H7 (cell line): Measurements from ENCODE around the gene SEMA3B. TPM values are rescaled to one million over a fixed set of nuclear protein-coding genes. Genes with fewer than 3 reads are reported as not detected.
"Not testable (repeated sequence)": the region's sequence is repeated elsewhere in the genome, so short reads cannot be mapped to it uniquely, and the experiment has no call there.

ENCODE experiments used
- DNase-seq: peaks from one replicate; pipeline ENCODE4 v3.0.0; 2012
- H3K27me3 ChIP-seq: 2 replicates; pipeline ENCODE4 v1.6.0; 2011; ENCODE audit warnings: mild to moderate bottlenecking, low read length; ENCODE audit not compliant: control insufficient read depth, insufficient read depth
- H3K36me3 ChIP-seq: replicated peaks from 2 replicates; pipeline ENCODE4 v1.5.1; 2011; ENCODE audit warnings: low read length; ENCODE audit not compliant: control insufficient read depth, insufficient read depth
- H3K4me3 ChIP-seq: 2 replicates; pipeline ENCODE4 v1.5.1; 2011; ENCODE audit warnings: low read depth, mild to moderate bottlenecking, control low read depth, low read length, moderate library complexity; ENCODE audit not compliant: insufficient read depth
- total RNA-seq: library from RNA; depleted of rRNA; stranded (reverse); fragments of >200 nt; shearing (Covaris generic); gene quantifications from 2 replicates; pipeline ENCODE4 v1.2.3, GENCODE V29; 2014

SEMA3B gene
- total RNA-seq, 1 experiment from 2014 or later, result 2.8 TPM

- H3K36me3 ChIP-seq, H3K4me3 ChIP-seq, H3K27me3 ChIP-seq, DNase-seq: not testable (repeated sequence)
Measured at GRCh38 chr3:50244813-50245212, 24.1 kb upstream of the SEMA3B start.

- peak; percentile 56 for DNase-seq
- no peak overlapping the region for H3K4me3 ChIP-seq
- H3K27me3 ChIP-seq, result no peaks in the 10 kb centered on the region
- H3K36me3 ChIP-seq, result peaks cover 4% of the 10 kb centered on the region
Measured at GRCh38 chr3:50245251-50245745, 23.6 kb upstream of the SEMA3B start.

- no peaks in the 10 kb centered on the region for H3K27me3 ChIP-seq
- peak; percentile 96 for DNase-seq
- H3K4me3 ChIP-seq, result peak overlapping the region; percentile 6; the same call in 1 of the 2 replicates
- H3K36me3 ChIP-seq, result peaks cover 4% of the 10 kb centered on the region
Measured at GRCh38 chr3:50245831-50246516, 23.0 kb upstream of the SEMA3B start.

DNA sequence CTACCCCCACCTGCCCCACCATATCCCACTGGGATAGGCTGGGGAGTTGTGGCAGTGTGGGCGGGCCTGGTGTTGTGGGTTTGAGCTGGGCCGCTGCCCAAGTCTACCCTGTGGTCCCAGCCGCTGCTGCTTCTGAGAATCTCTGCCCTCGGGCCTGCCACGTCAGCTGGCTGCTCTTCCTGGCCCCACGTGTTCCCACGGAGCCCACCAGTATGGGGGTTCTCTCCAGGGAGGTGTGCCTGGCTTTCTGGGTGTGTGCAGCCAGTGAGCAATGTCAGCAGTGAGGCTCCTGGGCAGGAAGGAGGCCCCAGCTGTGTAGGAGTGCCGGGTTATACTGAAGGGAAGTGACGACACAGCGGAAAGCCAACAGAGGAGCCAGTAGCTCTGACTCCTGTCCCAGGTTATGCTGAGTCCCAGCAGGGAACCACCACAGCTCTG lies 22.4 kb upstream of the SEMA3B start:
- no peaks in the 10 kb centered on the region for H3K27me3 ChIP-seq
- H3K4me3 ChIP-seq, result no peak overlapping the region
- H3K36me3 ChIP-seq, result peaks cover 4% of the 10 kb centered on the region
- DNase-seq, result peak; percentile 72

GRCh38 chr3:50248387-50248786 lies 20.6 kb upstream of the SEMA3B start:
- DNase-seq, result no peak
- Histone ChIP-seq H3K4me3 (no peak overlapping the region), H3K36me3 (peaks cover 12% of the 10 kb centered on the region), H3K27me3 (no peaks in the 10 kb centered on the region)

DNA sequence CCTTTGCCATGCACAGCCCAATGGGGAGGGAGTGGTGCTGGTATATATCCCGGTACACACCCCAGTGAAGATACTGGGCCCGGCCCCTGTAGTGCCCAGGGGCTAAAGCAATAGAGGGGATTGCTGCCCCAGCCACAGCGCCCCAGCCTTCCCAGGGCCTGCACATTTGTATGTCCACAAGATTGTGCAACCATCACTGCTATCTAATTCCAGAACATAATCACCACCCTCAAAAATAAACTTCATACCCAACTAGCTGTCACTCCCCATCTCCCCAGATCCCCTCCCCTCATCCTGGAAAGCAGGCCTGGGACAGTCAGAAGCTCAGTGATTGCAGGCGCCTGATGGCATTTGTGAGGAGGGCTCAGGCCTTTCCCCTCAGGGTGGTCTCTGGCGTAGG lies 19.5 kb upstream of the SEMA3B start:
- no peak for DNase-seq
- peaks cover 12% of the 10 kb centered on the region for H3K36me3 ChIP-seq
- no peaks in the 10 kb centered on the region for H3K27me3 ChIP-seq
- H3K4me3 ChIP-seq, result no peak overlapping the region

DNA sequence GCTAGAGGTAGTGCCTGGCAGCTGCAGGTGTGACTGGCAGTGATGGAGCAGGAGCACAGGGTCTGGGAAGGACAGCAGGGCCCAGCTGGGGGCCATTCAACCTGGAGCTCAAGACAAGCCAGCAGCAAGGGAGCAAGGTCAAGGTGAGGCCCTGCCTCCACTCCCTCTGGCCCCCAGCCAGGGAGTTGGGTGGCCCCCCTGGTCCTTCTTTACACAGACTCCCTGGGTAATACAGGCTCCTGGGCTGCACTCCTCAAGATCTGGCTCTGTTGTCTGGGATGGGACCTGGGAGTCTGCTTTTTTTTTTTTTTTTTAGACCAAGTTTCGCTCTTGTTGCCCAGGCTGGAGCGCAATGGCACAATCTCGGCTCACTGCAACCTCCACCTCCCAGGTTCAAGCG lies 18.4 kb upstream of the SEMA3B start:
- DNase-seq, result no peak
- H3K27me3 ChIP-seq, result no peaks in the 10 kb centered on the region
- H3K36me3 ChIP-seq, result peaks cover 13% of the 10 kb centered on the region
- no peak overlapping the region for H3K4me3 ChIP-seq

DNA sequence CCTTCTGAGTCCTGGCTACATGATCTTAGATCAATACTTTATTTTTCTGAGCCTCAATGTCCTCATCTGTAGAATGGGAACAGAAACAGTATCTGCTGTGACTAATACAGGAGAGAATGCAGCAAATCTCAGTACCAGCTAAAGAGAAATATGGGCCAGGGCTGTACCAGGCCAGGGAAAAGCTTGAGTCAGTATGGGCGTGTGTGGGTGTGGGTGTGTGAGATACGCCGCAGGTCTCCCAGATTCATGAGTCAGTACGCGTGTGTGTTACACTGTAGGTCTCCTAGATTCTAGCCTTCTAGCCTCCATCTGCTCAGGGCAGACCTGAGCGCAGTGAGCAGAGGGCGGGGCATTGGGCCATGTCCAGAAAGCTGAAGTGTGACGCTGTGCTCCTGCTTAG lies 17.7 kb upstream of the SEMA3B start:
- Histone ChIP-seq H3K36me3 (peaks cover 16% of the 10 kb centered on the region), H3K27me3 (no peaks in the 10 kb centered on the region), H3K4me3 (no peak overlapping the region)
- DNase-seq, result no peak

GRCh38 chr3:50254577-50255250 lies 14.2 kb upstream of the SEMA3B start:
- DNase-seq, result peak; percentile 72
- Histone ChIP-seq H3K36me3 (peaks cover 27% of the 10 kb centered on the region), H3K27me3 (no peaks in the 10 kb centered on the region), H3K4me3 (no peak overlapping the region)

DNA sequence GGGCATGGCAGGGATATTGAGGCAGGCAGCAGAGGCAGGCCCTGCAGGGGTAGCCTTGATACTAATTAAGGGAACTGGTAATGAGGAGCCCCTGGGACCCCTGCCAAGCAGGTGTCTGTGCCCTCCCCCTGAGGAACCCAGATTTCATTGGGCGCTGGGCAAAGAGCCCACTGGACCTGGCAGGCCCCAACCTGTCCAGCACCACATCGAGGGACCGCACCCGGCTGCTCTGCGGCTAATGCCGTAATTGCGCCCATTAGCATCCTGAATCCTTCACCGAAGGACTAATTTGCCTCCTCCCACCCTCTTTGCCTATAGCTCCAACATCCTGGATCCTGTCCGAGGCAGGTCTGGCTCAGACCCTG lies 13.7 kb upstream of the SEMA3B start:
- Histone ChIP-seq H3K27me3 (no peaks in the 10 kb centered on the region), H3K36me3 (peaks cover 27% of the 10 kb centered on the region), H3K4me3 (no peak overlapping the region)
- no peak for DNase-seq

GRCh38 chr3:50256978-50257890 lies 11.7 kb upstream of the SEMA3B start:
- Histone ChIP-seq H3K36me3 (peaks cover 24% of the 10 kb centered on the region), H3K27me3 (no peaks in the 10 kb centered on the region), H3K4me3 (no peak overlapping the region)
- DNase-seq, result peak; percentile 89

- Histone ChIP-seq H3K4me3 (no peak overlapping the region), H3K36me3 (peaks cover 20% of the 10 kb centered on the region), H3K27me3 (no peaks in the 10 kb centered on the region)
- no peak for DNase-seq
Measured at GRCh38 chr3:50258029-50258680, 10.8 kb upstream of the SEMA3B start.

DNA sequence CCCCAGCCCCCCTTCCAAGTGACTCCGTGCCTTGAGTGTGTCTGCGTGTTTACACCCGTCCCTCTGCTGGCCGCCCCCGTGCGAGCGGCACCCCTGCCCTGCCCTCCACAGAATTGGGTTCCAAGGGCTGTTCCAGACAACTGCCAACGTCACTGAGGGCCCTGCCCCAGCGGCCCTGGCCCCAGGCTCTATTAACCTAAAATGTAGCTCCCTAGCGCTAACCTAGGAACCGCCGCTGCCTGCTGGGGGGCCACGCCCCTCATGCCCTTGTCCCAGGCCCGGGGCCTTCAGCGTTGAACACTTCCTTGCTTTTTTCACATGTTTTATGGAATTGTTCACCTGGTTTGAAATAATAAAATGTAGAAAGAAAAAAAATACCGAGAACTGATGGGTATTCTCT lies 10.0 kb upstream of the SEMA3B start:
- no peak overlapping the region for H3K4me3 ChIP-seq
- DNase-seq, result peak; percentile 78

DNA sequence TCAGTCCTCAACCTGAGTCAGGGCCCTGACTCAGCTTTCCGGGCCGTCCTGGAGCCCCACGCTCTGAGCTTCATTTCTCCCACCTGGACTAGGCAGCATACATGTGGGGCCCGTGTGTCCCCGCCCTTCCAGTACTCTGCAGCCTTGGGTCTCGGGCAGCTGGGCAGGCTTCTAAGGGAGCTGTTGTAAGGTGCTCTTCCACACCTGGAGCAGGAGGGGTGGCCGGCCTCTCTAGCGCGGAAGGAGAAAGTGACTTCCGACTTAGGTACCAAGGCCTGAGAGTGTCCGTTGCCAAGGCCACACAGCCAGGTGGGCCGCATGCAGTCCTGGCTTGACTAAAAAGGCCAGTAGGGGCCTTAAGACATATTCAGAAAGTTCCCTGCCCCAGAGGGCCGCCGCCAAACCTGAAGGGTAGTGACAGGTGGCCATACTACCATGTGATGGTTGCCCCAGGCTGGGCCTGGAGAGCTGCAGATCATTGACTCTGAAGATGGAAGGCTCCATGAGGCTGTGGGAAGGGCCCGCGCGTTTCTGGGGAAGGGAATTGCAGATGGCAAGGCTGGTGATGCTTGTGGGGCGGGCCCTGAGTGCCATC lies 9.4 kb upstream of the SEMA3B start:
- DNase-seq, result no peak
- Histone ChIP-seq H3K27me3 (no peaks in the 10 kb centered on the region), H3K36me3 (peaks cover 19% of the 10 kb centered on the region), H3K4me3 (no peak overlapping the region)

More for the DNA sequence above, 10.0 kb upstream of the SEMA3B start:
- Histone ChIP-seq H3K27me3 (no peaks in the 10 kb centered on the region), H3K36me3 (peaks cover 19% of the 10 kb centered on the region)
